Gastrocnemius medialis (tissue), 4 donors: Measurements from ENCODE around the gene MLYCD.

Experiments used
- CTCF ChIP-seq, 5 experiments: fragments of 450-650 bp in 3 of 5; fragments of 200-600 bp in 2 of 5; sonication (generic) in 2 of 5; IDR thresholded peaks in 4 of 5; conservative IDR thresholded peaks in 1 of 5; 1 replicate in 4 of 5; 2 replicates in 1 of 5; pipeline ENCODE4 v1.5.1; 2016 to 2019; ENCODE audit warnings: antibody characterized with exemption in 5 of 5, mild to moderate bottlenecking in 3 of 5, moderate library complexity in 3 of 5
- POLR2A ChIP-seq, 2 donors: fragments of 450-650 bp; IDR thresholded peaks; one replicate each; pipeline ENCODE4 v1.6.1; 2017; ENCODE audit warnings: antibody characterized with exemption in 2 of 2, mild to moderate bottlenecking in 2 of 2, moderate library complexity in 2 of 2

DNA sequence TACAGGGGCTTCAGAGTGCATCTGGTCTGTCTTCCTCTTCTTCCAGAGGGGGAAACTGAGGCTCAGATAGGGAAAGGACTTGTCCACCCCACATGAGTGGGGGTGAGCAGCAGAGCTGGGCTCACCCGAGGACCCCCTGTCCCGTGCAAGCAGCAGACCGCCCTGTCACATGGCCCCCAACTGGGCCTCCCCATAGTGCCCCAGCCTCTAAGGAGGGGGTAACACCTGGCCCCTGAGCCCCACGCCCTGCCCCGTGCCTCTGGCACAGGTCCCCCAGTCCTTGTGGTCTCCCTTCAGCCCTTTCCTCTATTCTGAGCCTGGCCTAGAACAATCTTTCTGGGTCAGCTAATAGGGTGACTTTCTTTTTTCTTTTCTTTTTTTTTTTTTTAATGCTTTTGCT, 62.7 kb downstream of the MLYCD start:
- no peak for TF ChIP-seq CTCF (IDR thresholded peaks at IDR 0.05 in 4 of 5, conservative IDR thresholded peaks at IDR 0.05 in 1 of 5)
- TF ChIP-seq POLR2A (IDR thresholded peaks at IDR 0.05), result no peak
